ENCODE results near the gene SLC38A2.

DNA sequence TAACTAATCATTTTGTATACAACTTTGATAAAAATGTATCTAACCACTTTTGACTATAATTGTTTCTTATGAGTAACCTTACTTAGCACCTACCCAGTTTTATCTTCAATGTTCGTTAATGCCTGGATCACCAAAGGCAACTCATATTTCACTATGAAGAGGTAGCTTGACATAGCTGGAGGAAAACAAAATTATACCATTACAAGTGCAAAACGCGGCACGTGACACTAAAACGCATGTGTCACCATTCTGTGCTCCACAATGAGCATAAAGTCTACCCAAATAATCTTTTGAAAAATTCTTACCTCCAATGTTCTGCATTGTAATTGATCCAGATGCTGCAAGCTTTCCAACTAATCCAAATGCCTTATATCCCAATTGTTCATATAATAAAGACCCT is 5.8 kb downstream of the SLC38A2 start:
- TF ChIP-seq POLR2AphosphoS5 (IDR thresholded peaks at IDR 0.05), result no peak
- TF ChIP-seq POLR2A (IDR thresholded peaks at IDR 0.05), result no peak
- TF ChIP-seq, protein P1, sequence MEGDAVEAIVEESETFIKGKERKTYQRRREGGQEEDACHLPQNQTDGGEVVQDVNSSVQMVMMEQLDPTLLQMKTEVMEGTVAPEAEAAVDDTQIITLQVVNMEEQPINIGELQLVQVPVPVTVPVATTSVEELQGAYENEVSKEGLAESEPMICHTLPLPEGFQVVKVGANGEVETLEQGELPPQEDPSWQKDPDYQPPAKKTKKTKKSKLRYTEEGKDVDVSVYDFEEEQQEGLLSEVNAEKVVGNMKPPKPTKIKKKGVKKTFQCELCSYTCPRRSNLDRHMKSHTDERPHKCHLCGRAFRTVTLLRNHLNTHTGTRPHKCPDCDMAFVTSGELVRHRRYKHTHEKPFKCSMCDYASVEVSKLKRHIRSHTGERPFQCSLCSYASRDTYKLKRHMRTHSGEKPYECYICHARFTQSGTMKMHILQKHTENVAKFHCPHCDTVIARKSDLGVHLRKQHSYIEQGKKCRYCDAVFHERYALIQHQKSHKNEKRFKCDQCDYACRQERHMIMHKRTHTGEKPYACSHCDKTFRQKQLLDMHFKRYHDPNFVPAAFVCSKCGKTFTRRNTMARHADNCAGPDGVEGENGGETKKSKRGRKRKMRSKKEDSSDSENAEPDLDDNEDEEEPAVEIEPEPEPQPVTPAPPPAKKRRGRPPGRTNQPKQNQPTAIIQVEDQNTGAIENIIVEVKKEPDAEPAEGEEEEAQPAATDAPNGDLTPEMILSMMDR (IDR thresholded peaks at IDR 0.05), result no peak

All from prostate gland (tissue), 2 donors.